NCI-H748 (cell line): ENCODE data around the gene PCSK7.

Experiments used
- DNase-seq: peaks from one replicate; lab custom pipeline; 2025; ENCODE audit not compliant: unreplicated experiment; lab: John Stamatoyannopoulos, UW

Gene PCSK7

DNA sequence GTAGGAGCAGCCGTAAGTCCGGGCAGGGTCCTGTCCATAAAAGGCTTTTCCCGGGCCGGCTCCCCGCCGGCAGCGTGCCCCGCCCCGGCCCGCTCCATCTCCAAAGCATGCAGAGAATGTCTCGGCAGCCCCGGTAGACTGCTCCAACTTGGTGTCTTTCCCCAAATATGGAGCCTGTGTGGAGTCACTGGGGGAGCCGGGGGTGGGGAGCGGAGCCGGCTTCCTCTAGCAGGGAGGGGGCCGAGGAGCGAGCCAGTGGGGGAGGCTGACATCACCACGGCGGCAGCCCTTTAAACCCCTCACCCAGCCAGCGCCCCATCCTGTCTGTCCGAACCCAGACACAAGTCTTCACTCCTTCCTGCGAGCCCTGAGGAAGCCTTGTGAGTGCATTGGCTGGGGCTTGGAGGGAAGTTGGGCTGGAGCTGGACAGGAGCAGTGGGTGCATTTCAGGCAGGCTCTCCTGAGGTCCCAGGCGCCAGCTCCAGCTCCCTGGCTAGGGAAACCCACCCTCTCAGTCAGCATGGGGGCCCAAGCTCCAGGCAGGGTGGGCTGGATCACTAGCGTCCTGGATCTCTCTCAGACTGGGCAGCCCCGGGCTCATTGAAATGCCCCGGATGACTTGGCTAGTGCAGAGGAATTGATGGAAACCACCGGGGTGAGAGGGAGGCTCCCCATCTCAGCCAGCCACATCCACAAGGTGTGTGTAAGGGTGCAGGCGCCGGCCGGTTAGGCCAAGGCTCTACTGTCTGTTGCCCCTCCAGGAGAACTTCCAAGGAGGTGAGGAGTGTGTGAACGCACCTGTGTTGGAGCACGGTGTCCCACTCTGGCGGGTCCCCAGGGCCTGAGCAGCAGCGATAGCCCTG lies 32.6 kb downstream of the PCSK7 start, which contains the start of gene TAGLN:
Gene TAGLN (plus strand): TSS at position 318 of the 863 bp plus-strand sequence. CDS start 3,644 bp downstream, outside the sequence.
- no peak for DNase-seq

DNA sequence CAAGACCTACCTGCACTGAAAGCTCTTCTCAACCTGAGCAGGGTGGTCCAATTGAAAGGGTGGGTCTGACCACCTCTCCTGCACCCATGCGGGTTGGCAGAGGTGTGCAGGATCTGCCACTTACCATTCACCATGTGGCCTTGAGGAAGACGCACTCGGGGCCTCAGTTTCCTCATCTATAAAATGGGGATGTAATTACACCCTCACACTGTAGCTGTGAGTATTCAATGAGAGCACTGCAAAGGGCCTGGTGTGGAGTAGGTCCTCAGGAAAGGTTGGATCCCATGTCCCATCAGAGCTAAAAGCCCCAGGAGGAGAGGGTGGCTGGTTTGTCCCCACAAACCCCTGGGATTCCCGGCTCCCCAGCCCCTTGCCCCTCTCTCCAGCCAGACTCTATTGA lies 33.3 kb downstream of the PCSK7 start:
- DNase-seq = no peak

DNA sequence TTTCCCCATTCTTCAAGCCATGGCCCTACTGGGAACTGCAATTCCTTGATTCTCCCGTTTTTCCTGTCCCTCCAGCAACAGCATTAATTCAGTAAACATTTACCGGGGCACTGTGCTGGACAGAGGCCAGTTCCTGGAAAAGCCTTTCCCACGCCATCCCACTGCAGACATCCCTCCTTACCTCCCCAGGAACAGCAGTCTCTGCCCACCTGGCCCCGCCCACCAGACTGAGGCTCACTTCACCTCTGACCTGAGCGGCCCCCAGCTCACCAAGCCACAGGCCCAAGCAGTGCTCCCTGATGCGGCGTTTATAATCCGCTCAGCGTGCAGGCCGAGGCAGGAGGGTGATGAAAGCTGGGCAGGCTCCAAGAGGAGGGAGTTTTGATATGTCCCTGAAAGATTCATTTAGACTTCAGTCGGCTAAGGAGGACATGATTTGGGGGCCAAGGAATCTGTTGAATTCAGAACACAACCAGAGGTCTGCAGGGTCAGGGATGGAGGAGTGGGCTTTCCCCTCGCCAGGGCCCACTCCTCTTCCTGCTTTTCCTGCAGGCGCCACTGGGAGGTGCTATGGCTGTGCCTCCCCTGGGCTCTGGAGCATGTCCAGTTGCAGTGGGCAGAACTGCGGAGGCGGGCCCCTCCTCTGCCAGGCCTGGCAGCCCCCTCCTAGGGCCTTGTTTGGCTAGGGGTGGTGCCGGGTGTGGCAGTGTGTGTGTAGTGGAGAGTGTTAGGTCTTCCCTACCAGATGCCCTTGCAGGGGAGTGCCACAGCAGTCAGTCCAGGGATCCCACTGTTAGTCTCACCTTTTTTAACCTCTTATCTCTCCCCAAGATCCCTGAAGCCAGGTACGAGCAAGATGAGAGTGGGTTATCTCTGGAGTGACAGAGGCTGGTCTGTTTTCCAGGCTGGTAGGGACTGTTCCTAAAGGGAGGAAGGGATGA lies 34.1 kb downstream of the PCSK7 start:
- no peak for DNase-seq

DNA sequence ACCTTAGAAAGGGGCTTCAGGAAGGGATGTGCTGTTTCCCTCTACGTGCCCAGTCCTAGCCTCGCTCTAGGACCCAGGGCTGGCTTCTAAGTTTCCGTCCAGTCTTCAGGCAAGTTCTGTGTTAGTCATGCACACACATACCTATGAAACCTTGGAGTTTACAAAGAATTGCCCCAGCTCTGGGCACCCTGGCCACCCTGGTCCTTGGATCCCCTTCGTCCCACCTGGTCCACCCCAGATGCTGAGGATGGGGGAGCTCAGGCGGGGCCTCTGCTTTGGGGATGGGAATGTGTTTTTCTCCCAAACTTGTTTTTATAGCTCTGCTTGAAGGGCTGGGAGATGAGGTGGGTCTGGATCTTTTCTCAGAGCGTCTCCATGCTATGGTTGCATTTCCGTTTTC lies 34.9 kb downstream of the PCSK7 start:
- DNase-seq = no peak

DNA sequence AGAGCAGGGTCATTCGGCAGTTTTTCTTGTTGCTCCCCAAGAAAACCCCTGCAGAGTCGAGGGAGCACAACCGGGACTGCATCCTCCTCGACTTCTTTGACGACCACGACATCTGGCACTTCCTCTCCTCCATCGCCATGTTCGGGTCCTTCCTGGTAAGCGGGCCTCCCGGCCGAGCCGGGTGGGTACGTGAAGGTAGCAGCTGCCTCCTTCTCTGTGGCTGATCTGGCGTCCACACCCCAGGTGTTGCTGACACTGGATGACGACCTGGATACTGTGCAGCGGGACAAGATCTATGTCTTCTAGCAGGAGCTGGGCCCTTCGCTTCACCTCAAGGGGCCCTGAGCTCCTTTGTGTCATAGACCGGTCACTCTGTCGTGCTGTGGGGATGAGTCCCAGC lies 36.1 kb downstream of the PCSK7 start:
- DNase-seq = no peak

DNA sequence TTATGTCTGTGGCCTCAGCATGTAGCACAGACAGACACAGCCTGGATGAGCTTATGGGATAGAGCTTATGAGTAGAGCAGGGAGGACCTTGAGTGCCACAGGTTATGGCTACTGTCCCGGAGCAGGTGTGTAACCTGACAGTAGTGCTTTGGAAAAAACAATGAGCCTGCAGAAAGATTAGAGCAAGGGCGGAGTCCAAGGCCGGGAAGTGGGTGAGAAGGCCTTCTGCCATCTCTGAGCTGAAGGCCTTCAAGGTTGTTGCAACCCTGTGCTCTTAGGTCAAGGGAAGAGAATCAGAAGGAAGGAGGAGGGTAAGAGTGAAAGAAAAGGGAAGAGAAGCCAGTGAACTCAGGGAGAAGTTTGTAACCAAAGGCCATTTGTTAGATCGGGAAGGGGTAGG lies 36.6 kb downstream of the PCSK7 start:
- DNase-seq = no peak

DNA sequence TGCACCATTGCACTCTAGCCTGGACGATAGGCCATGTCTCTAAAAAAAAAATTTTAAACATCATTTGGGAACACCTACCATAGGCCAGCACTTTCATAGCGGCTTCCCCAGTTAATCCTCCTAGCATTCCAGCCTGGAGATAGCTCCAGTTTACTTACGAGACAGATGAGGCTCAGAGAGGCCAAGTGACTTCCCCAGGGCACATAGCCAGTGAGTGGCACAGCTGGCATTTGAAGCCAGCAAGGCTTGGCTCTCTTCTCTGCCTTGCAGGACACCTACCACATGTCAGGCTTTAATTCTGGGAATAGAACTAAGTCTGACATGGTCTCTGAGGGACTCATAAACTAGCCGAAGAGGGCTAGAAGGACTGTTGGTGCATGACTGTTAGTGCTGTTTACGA lies 37.6 kb downstream of the PCSK7 start:
- DNase-seq = no peak

DNA sequence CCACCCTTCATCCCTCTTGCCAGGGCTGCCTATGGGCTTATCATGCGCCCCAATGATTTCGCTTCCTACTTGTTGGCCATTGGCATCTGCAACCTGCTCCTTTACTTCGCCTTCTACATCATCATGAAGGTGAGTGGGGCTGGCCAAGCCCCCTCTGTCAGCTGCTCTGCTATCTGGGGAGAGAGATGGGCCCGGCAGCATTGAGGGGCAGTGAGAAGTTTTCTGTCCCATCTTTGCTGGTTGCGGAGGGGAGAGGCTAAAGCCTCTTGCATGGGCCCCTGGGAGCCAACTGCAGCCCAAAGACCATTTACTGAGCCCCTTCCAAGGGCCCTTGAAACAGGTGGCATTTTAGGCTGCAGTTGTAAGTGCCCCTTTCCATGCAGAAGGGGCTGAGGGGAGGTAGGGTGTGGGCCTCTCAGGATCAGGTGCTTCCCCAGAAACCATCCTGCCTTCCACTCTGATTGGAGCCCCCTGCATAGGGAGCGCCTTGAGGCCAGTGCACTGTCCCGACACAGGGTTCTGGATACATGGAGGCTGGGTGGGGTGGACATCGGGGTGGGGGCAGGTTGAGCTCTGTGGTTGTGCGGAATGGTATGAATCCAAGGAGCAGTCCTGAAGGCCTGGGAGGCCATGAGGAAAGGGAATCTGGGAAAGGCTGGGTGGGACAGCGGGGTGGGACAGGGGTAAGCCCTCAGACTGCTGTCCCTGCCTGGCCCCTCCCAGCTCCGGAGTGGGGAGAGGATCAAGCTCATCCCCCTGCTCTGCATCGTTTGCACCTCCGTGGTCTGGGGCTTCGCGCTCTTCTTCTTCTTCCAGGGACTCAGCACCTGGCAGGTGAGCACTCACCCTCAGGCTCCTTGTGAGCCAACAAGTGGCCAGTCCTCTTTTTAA lies 38.5 kb downstream of the PCSK7 start:
- DNase-seq = no peak

DNA sequence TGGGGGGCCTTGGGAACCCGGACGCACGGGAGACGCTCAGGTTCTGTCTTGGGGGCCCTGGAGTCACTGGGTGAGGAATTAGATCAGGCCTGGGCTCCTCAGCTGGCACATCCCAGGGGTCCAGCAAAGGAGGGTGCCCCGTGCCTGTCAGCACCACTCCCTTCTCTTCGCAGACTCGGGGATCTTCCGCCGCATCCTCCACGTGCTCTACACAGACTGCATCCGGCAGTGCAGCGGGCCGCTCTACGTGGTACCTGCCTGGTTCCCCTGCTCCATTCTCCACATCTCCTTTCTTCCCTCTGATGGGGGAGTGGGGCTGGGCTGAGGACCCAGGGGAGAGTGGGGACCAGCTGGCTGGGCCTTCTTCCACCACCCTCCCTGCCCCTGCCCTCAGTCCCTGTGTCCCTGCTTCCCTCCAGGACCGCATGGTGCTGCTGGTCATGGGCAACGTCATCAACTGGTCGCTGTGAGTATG lies 39.4 kb downstream of the PCSK7 start:
- no peak for DNase-seq

DNA sequence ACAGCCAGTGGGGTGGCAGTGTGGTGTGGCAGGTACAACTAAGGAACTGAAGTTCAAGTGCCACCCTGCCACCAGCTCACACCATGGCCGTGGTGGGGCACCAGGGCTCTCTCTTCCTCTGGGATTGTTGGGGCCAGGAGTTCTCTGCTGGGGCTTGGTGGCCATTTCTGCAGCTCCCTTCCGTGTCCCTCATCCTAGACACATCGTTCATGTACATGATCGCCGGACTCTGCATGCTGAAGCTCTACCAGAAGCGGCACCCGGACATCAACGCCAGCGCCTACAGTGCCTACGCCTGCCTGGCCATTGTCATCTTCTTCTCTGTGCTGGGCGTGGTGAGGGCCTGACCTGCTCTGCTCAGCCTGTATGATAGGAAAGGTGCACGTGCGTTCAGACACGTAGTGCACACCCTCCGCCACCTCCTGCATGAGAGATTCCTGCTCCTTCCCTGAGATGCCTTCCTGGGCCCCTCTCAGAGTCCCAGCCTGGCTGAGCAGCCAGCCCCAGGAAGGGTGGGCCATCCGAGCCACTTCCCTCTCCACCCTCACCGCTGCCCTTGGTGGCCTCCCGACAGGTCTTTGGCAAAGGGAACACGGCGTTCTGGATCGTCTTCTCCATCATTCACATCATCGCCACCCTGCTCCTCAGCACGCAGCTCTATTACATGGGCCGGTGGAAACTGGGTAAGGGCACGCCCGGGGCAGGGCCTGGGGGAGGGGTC lies 40.0 kb downstream of the PCSK7 start:
- no peak for DNase-seq

DNA sequence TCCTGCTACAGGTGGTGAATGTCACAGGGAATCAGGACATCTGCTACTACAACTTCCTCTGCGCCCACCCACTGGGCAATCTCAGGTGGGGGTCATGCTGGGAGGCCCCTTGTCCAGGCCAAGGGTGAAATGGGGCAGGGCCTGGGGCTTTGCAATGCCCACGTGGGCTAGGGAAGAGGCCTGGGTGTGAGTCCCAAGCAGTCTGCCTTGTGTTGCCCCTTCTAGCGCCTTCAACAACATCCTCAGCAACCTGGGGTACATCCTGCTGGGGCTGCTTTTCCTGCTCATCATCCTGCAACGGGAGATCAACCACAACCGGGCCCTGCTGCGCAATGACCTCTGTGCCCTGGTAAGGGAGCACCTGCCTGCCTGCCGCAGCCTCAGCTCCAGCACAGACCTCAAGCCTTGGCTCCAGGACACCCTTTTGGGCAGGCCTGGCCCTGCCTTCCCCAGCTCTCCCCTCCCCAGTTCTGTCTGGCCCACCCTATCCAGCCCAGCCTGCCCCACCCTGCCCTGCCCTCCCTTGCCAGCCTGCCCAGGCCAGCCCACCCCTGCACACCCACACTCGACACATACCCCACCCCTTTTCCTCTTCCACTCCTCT lies 41.8 kb downstream of the PCSK7 start:
- DNase-seq = no peak

DNA sequence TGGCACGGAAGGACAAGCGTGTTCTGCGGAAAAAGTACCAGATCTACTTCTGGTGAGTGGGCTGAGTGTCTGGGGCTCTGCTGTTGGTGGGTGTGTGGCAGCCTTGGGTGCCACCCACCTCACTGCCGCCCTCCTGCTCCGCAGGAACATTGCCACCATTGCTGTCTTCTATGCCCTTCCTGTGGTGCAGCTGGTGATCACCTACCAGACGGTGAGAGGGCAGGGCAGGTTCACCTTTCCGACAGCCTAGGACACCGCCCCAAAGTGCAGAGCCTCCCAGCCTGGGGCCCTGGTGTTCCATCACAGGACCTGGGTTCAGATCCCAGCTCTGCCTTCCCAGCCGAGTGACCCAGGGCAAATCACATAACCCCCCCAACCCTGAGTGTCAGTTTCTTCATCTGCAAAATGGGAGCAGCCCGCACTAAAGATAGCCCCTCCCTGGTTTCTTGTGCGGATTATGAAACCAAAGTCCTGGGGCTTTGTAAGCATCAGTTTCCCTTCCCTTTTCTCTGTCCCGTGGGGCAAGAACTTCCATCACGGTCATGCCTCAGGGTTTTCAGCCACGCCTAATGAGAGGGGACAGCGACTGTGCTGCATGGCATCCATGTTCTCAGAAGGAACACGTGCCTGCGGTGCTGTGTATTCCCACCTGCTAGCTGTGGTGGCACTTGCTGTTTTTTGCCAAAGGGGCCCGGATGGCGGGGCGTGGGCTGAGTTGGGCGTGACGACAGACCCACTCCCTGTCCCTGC lies 42.5 kb downstream of the PCSK7 start:
- DNase-seq = no peak

DNA sequence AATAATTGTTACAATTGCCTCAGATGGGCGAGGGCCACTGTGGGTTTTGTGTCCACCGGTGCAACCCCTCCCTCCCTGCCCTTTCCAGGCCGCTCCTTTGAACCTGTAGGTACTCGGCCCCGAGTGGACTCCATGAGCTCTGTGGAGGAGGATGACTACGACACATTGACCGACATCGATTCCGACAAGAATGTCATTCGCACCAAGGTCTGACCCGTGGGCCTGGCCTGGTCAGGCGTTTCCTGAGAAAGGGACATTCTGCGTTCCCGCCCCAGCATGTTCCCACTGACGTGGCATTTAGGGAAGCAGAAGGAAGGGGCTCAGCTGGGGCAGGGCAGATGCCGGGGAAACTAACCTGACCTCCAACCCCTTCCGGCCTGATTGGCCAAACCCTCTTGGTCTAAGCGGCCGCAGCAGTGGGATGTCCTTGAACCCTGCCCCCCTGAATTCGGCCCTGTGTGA lies 43.2 kb downstream of the PCSK7 start:
- DNase-seq = no peak

DNA sequence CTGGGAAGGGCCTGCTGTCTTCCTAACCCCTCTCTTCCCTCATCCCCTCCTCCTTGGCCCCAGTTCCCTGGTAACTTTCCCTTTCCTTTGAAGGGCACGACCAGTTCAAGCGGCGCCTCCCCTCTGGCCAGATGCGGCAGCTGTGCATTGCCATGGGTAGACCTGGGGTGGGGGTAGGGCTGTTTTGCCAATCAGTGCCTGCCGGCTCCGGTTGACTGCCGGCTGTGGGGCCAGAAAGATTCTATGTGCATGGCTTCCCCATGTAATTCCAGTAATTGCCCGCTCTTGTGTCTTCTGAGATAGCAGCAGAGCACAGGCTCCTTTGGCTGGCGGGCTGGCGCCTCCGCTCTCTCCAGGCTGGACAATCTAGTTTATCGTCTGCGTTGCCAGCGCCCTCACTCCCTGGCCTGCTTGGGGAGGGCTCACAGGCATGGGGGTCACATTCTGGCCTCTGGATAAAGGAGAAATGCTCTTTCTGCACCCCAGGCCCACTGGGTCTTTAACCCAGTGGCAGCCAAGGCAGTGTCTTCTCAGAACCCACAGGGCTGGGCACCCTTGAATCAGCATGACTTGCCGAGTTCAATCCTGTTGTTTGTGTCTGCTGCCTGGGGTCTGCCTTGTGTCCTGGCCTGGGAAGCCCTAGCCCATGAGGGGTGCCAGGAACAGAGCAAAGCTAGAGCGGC lies 43.9 kb downstream of the PCSK7 start:
- no peak for DNase-seq

DNA sequence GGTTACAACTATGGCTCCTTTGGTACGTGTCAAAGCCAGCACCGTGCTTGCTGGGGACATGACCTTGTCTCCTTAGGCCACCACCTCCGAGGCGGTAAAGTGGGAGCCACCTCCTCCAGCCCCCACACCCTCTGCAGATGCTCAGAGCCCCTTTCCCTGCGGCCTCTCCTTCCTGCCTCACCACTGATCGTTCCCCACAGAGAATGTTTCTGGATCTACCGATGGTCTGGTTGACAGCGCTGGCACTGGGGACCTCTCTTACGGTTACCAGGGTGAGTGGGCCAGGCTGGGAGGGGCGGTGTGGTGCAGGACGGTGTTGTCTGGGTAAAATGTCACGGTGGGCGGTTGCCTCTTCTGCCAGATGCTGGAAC lies 44.5 kb downstream of the PCSK7 start:
- no peak for DNase-seq

DNA sequence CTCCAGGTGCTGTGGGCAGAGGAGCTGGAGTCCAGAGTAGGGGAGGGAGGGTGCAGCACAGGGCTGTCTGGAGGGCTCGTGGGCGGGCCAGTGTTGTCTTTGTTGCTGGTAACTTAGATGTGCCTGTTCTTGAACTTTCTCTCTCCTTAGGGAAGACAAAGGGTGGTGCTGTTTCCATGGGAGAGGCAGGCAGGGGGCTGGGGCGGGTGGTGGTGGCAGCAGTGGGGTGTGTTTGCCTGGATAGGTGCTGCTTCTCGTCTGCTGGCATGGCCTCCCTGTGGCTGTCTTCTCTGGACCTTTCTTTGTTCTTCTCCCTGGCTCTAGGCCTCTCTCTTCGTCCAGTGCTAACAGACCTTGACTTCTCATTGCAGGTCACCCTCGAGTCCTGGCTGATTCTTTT lies 44.9 kb downstream of the PCSK7 start:
- DNase-seq = no peak

DNA sequence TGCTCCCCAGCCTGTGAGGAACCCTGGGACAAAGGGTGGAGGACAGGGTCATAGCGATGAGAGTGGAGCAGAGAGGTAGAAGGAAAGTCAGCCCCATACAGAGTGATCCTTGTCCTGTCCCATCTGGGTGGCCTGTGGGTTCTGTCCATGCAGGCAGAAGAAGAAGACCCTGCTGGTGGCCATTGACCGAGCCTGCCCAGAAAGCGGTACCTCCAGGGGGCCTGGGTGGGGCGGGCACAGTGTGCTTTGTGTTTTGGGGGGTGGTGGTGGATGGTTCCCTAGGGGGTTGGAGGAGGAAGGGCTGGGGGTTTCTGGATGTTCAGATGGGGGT lies 45.5 kb downstream of the PCSK7 start:
- no peak for DNase-seq

DNA sequence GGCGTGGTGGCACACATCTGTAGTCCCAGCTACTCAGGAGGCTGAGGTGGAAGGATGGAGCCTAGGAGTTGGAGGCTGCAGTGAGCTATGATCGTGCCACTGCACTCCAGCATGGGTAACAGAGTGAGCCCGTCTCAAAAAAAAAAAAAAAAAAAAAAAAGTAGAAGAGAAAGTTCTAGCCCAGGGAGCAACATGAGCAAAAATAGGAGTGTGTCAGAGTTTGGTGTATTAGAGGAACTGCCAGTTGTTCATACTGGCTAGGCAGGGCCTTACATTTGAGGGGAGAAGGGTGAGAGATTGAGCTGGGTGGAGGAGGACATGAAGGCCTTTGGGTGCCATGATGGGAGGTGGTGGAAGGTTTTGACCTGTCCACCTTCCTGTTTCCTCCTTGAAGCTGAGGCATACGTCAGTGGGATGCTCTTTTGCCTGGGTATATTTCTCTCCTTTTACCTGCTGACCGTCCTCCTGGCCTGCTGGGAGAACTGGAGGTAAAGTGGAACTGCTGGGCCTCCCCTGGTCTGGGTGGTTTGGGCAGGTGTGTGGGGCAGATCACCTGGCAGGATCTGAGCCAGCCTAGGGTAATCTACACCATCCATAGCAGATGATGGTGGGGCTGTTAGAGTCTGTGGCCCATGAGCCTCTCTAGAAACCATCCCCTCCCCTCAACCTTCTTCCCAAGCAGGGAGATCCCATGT lies 46.0 kb downstream of the PCSK7 start:
- no peak for DNase-seq
